GM21515 (cell line): ENCODE results near the gene CYP46A1.

Source experiments
- ATAC-seq: cut with Tn5 transposase; IDR thresholded peaks from one replicate; pipeline ENCODE4 v1.9.1; 2021; ENCODE audit not compliant: unreplicated experiment

The CYP46A1 gene

GRCh38 chr14:99686557-99687283 is 2.6 kb downstream of the CYP46A1 start:
- no peak for ATAC-seq

GRCh38 chr14:99687284-99688209 is 3.4 kb downstream of the CYP46A1 start:
- ATAC-seq: no peak

GRCh38 chr14:99688210-99688581 is 4.1 kb downstream of the CYP46A1 start:
- no peak for ATAC-seq

GRCh38 chr14:99688629-99689028 is 4.5 kb downstream of the CYP46A1 start:
- ATAC-seq: no peak

GRCh38 chr14:99689266-99690236 is 5.5 kb downstream of the CYP46A1 start:
- ATAC-seq: no peak

- no peak for ATAC-seq
These were observed 6.5 kb downstream of the CYP46A1 start for GRCh38 chr14:99690636-99691035.

GRCh38 chr14:99691111-99691885 is 7.2 kb downstream of the CYP46A1 start:
- ATAC-seq: no peak

- ATAC-seq: no peak
These were observed 9.8 kb downstream of the CYP46A1 start for GRCh38 chr14:99693918-99694317.

GRCh38 chr14:99696929-99697328 is 12.8 kb downstream of the CYP46A1 start:
- ATAC-seq: no peak

GRCh38 chr14:99698236-99698635 is 14.1 kb downstream of the CYP46A1 start:
- no peak for ATAC-seq

GRCh38 chr14:99698642-99699041 is 14.5 kb downstream of the CYP46A1 start:
- no peak for ATAC-seq

- ATAC-seq: no peak
These were observed 15.1 kb downstream of the CYP46A1 start for GRCh38 chr14:99699085-99699760.

- ATAC-seq: no peak
These were observed 15.8 kb downstream of the CYP46A1 start for GRCh38 chr14:99699861-99700260.

- ATAC-seq: no peak
These were observed 16.3 kb downstream of the CYP46A1 start for GRCh38 chr14:99700379-99700778.

- ATAC-seq: no peak
These were observed 17.2 kb downstream of the CYP46A1 start for GRCh38 chr14:99701260-99701659.

- no peak for ATAC-seq
These were observed 18.0 kb downstream of the CYP46A1 start for GRCh38 chr14:99702115-99702514.

- ATAC-seq: no peak
These were observed 19.3 kb downstream of the CYP46A1 start for GRCh38 chr14:99703381-99703780.

- ATAC-seq: no peak
These were observed 19.9 kb downstream of the CYP46A1 start for GRCh38 chr14:99704037-99704436.

GRCh38 chr14:99706107-99706900 is 22.2 kb downstream of the CYP46A1 start:
- no peak for ATAC-seq
